Neural cell (in vitro differentiated cells): ENCODE results near the gene BDKRB1. TPM values are rescaled to one million over a fixed set of nuclear protein-coding genes. Genes with fewer than 3 reads are reported as not detected.

ENCODE experiments used
- H2AFZ ChIP-seq: fragments of 200-600, 300-800 bp; sonication (generic), shearing (Covaris generic); 2 replicates; pipeline ENCODE4 v1.6.0; 2014; ENCODE audit warnings: low read depth, mild to moderate bottlenecking, antibody characterized with exemption, low read length, moderate library complexity
- H3F3A ChIP-seq: fragments of 200-600 bp; shearing (Covaris generic); 2 replicates; pipeline ENCODE4 v1.6.1; 2016; ENCODE audit warnings: mild to moderate bottlenecking, moderate library complexity, mixed read lengths, antibody characterized with exemption, low read length; ENCODE audit not compliant: insufficient read depth, poor library complexity, severe bottlenecking
- H3K27ac ChIP-seq: fragments of 200-600, 300-800 bp; sonication (generic), shearing (Covaris generic); 2 replicates; pipeline ENCODE4 v1.5.1; 2014; ENCODE audit warnings: mild to moderate bottlenecking, low read length, moderate library complexity
- H3K27me3 ChIP-seq: fragments of 300-800, 200-600 bp; sonication (generic), shearing (Covaris generic); 2 replicates; pipeline ENCODE4 v1.6.0; 2014; ENCODE audit warnings: mild to moderate bottlenecking, low read depth, low read length, moderate library complexity; ENCODE audit not compliant: insufficient read depth
- H3K36me3 ChIP-seq: fragments of 300-800, 200-600 bp; sonication (generic), shearing (Covaris generic); 2 replicates; pipeline ENCODE4 v1.5.1; 2014; ENCODE audit warnings: mild to moderate bottlenecking, antibody characterized with exemption, low read length, moderate library complexity; ENCODE audit not compliant: insufficient read depth
- H3K4me2 ChIP-seq: fragments of 300-800, 200-600 bp; sonication (generic), shearing (Covaris generic); 2 replicates; pipeline ENCODE4 v1.6.0; 2014; ENCODE audit warnings: mild to moderate bottlenecking, low read length
- H3K4me3 ChIP-seq: fragments of 300-800, 200-600 bp; sonication (generic), shearing (Covaris generic); 2 replicates; pipeline ENCODE4 v1.5.1; 2014; ENCODE audit warnings: mild to moderate bottlenecking, low read length, moderate library complexity
- H3K79me2 ChIP-seq: fragments of 200-600 bp; shearing (Covaris generic); replicated peaks from 2 replicates; pipeline ENCODE4 v1.6.0; 2014; ENCODE audit warnings: mild to moderate bottlenecking, low read length, moderate library complexity; ENCODE audit not compliant: insufficient read depth
- H3K9ac ChIP-seq: fragments of 300-800, 200-600 bp; sonication (generic), shearing (Covaris generic); 2 replicates; pipeline ENCODE4 v1.6.1; 2016; ENCODE audit warnings: mild to moderate bottlenecking, low read length, mixed read lengths
- H3K9me2 ChIP-seq: fragments of 200-600 bp; shearing (Covaris generic); 2 replicates; pipeline ENCODE4 v1.6.1; 2016; ENCODE audit warnings: mild to moderate bottlenecking, low read length, mixed read lengths; ENCODE audit not compliant: insufficient read depth
- H3K9me3 ChIP-seq: fragments of 200-600, 300-800 bp; sonication (generic), shearing (Covaris generic); 2 replicates; pipeline ENCODE4 v1.6.1; 2016; ENCODE audit warnings: mild to moderate bottlenecking, mixed run types, low read length, moderate library complexity, mixed read lengths
- H4K20me1 ChIP-seq: fragments of 200-600 bp; shearing (Covaris generic); 2 replicates; pipeline ENCODE4 v1.6.1; 2016; ENCODE audit warnings: mild to moderate bottlenecking, mixed run types; ENCODE audit not compliant: insufficient read depth
- EP300 ChIP-seq: fragments of 450-650 bp; conservative IDR thresholded peaks from 2 replicates; pipeline ENCODE4 v1.6.1; 2014; ENCODE audit warnings: antibody characterized with exemption, mild to moderate bottlenecking, moderate library complexity; ENCODE audit not compliant: poor library complexity, severe bottlenecking
- EZH2 ChIP-seq: fragments of 200-600, 300-800 bp; shearing (Covaris generic), sonication (generic); IDR thresholded peaks from 2 replicates; pipeline ENCODE4 v1.6.1; 2014; ENCODE audit warnings: antibody characterized with exemption, low read length, borderline replicate concordance, mild to moderate bottlenecking; ENCODE audit not compliant: insufficient read depth, poor library complexity, severe bottlenecking
- MXI1 ChIP-seq: fragments of 450-650 bp; conservative IDR thresholded peaks from 2 replicates; pipeline ENCODE4 v1.6.1; 2014; ENCODE audit warnings: antibody characterized with exemption, mild to moderate bottlenecking; ENCODE audit not compliant: poor library complexity, severe bottlenecking
- POLR2AphosphoS5 ChIP-seq: IDR thresholded peaks from 2 replicates; pipeline ENCODE4 v1.6.1; 2012
- RAD21 ChIP-seq: fragments of 450-650 bp; conservative IDR thresholded peaks from 2 replicates; pipeline ENCODE4 v1.6.1; 2014; ENCODE audit warnings: antibody characterized with exemption, mild to moderate bottlenecking, moderate library complexity
- SMC3 ChIP-seq: fragments of 450-650 bp; conservative IDR thresholded peaks from 2 replicates; pipeline ENCODE4 v1.6.1; 2014; ENCODE audit warnings: antibody characterized with exemption, mild to moderate bottlenecking, moderate library complexity; ENCODE audit not compliant: poor library complexity
- TAF1 ChIP-seq: IDR thresholded peaks from 2 replicates; pipeline ENCODE4 v1.6.1; 2012; ENCODE audit warnings: low read depth
- polyA plus RNA-seq: library from polyadenylated mRNA; depleted of rRNA; stranded (reverse); fragments of >200 nt; gene quantifications from 2 replicates; pipeline ENCODE4 v1.2.3, GENCODE V29; 2014
- TF ChIP-seq, protein P1 (sequence below): IDR thresholded peaks from 2 replicates; pipeline ENCODE4 v1.6.1; 2012; ENCODE audit warnings: borderline replicate concordance
- TF ChIP-seq, protein P2 (sequence below): fragments of 450-650 bp; IDR thresholded peaks from 2 replicates; pipeline ENCODE4 v1.5.1; 2014; ENCODE audit warnings: antibody characterized with exemption, mild to moderate bottlenecking, moderate library complexity; ENCODE audit not compliant: poor library complexity, severe bottlenecking

The BDKRB1 gene
- polyA plus RNA-seq, 1 donor from 2014 or later = not detected

DNA sequence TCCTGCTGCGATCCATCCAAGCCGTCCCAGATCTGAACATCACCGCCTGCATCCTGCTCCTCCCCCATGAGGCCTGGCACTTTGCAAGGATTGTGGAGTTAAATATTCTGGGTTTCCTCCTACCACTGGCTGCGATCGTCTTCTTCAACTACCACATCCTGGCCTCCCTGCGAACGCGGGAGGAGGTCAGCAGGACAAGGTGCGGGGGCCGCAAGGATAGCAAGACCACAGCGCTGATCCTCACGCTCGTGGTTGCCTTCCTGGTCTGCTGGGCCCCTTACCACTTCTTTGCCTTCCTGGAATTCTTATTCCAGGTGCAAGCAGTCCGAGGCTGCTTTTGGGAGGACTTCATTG is 8.2 kb downstream of the BDKRB1 start:
- H3F3A ChIP-seq = no peaks in the 10 kb centered on the region
- TF ChIP-seq RAD21 = no peak
- TF ChIP-seq SMC3 = no peak
- TF ChIP-seq EP300 = no peak
- TF ChIP-seq, protein P1, sequence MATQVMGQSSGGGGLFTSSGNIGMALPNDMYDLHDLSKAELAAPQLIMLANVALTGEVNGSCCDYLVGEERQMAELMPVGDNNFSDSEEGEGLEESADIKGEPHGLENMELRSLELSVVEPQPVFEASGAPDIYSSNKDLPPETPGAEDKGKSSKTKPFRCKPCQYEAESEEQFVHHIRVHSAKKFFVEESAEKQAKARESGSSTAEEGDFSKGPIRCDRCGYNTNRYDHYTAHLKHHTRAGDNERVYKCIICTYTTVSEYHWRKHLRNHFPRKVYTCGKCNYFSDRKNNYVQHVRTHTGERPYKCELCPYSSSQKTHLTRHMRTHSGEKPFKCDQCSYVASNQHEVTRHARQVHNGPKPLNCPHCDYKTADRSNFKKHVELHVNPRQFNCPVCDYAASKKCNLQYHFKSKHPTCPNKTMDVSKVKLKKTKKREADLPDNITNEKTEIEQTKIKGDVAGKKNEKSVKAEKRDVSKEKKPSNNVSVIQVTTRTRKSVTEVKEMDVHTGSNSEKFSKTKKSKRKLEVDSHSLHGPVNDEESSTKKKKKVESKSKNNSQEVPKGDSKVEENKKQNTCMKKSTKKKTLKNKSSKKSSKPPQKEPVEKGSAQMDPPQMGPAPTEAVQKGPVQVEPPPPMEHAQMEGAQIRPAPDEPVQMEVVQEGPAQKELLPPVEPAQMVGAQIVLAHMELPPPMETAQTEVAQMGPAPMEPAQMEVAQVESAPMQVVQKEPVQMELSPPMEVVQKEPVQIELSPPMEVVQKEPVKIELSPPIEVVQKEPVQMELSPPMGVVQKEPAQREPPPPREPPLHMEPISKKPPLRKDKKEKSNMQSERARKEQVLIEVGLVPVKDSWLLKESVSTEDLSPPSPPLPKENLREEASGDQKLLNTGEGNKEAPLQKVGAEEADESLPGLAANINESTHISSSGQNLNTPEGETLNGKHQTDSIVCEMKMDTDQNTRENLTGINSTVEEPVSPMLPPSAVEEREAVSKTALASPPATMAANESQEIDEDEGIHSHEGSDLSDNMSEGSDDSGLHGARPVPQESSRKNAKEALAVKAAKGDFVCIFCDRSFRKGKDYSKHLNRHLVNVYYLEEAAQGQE = no peak
- TF ChIP-seq POLR2AphosphoS5 = no peak
- TF ChIP-seq, protein P2, sequence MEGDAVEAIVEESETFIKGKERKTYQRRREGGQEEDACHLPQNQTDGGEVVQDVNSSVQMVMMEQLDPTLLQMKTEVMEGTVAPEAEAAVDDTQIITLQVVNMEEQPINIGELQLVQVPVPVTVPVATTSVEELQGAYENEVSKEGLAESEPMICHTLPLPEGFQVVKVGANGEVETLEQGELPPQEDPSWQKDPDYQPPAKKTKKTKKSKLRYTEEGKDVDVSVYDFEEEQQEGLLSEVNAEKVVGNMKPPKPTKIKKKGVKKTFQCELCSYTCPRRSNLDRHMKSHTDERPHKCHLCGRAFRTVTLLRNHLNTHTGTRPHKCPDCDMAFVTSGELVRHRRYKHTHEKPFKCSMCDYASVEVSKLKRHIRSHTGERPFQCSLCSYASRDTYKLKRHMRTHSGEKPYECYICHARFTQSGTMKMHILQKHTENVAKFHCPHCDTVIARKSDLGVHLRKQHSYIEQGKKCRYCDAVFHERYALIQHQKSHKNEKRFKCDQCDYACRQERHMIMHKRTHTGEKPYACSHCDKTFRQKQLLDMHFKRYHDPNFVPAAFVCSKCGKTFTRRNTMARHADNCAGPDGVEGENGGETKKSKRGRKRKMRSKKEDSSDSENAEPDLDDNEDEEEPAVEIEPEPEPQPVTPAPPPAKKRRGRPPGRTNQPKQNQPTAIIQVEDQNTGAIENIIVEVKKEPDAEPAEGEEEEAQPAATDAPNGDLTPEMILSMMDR = no peak
- no peak for TF ChIP-seq EZH2
- no peak for TF ChIP-seq TAF1
- no peak for TF ChIP-seq MXI1
- H3K4me3 ChIP-seq = no peak overlapping the region
- H3K36me3 ChIP-seq = no peaks in the 10 kb centered on the region
- no peaks in the 10 kb centered on the region for H3K9me2 ChIP-seq
- H3K4me2 ChIP-seq = no peak overlapping the region
- no peak overlapping the region for H2AFZ ChIP-seq
- no peaks in the 10 kb centered on the region for H4K20me1 ChIP-seq
- H3K27ac ChIP-seq = no peak overlapping the region
- peaks cover 3% of the 10 kb centered on the region for H3K9me3 ChIP-seq
- no peak overlapping the region for H3K9ac ChIP-seq
- H3K27me3 ChIP-seq = no peaks in the 10 kb centered on the region
- no peaks in the 10 kb centered on the region for H3K79me2 ChIP-seq

DNA sequence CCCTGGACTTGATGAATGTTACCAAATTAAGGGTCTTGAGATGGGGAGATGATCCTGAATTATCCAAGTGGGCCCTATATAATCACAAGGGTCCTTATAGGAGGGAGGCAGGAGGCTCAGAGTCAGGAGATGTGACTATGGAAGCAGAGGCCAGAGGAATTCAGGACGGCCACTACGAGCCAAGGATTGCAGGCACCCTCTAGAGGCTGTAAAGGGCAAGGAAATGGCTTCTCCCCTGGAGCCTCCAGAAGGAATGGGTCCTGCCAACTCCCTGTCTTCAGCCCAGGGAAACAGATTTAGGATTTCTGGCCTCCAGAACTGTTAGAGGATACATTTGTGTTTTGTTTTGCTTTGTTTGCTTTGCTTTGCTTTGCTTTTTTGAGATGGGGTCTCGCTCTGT is 8.8 kb downstream of the BDKRB1 start:
- no peak overlapping the region for H3K9ac ChIP-seq
- no peak overlapping the region for H3K4me3 ChIP-seq
- no peaks in the 10 kb centered on the region for H3K27me3 ChIP-seq
- no peaks in the 10 kb centered on the region for H3K79me2 ChIP-seq
- H3K27ac ChIP-seq = no peak overlapping the region
- no peak overlapping the region for H3K4me2 ChIP-seq
- peaks cover 3% of the 10 kb centered on the region for H3K9me3 ChIP-seq
- no peak for TF ChIP-seq TAF1
- H3F3A ChIP-seq = no peaks in the 10 kb centered on the region
- no peak overlapping the region for H2AFZ ChIP-seq
- no peaks in the 10 kb centered on the region for H3K9me2 ChIP-seq
- no peaks in the 10 kb centered on the region for H3K36me3 ChIP-seq
- no peaks in the 10 kb centered on the region for H4K20me1 ChIP-seq
